B cell (primary cell): ENCODE results near the gene CHD9. TPM values are rescaled to one million over a fixed set of nuclear protein-coding genes. Genes with fewer than 3 reads are reported as not detected.

Source experiments
- ATAC-seq: fragments of 200-7000 bp; cut with Tn5 transposase; one replicate; pipeline ENCODE4 v1.10.0; 2021; ENCODE audit warnings: low read depth, mild to moderate bottlenecking, moderate number of reproducible peaks, moderate library complexity
- CTCF ChIA-PET: fragments of 350-600 bp; sonication (Branson Sonifier 250); formaldehyde crosslinking; loops from one replicate; lab custom pipeline; 2021; ENCODE audit warnings: antibody characterized with exemption, inconsistent platforms; lab: Charles Lee
- POLR2A ChIA-PET: fragments of 350-600 bp; sonication (Branson Sonifier 250); formaldehyde crosslinking; loops from one replicate; lab custom pipeline; 2021; ENCODE audit warnings: antibody characterized with exemption; lab: Charles Lee
- DNase-seq: peaks from one replicate; pipeline ENCODE4 v3.0.0; 2013
- H2AFZ ChIP-seq: 2 replicates; pipeline ENCODE4 v1.6.1; 2012; ENCODE audit warnings: mild to moderate bottlenecking, low read depth, low read length; ENCODE audit not compliant: insufficient read depth, poor library complexity, severe bottlenecking
- H3K27ac ChIP-seq, 2 donors: 1 replicate in 1 of 2; 2 replicates in 1 of 2; pipeline ENCODE4 v1.5.1; 2012 to 2013; ENCODE audit warnings: low read length in 2 of 2, mild to moderate bottlenecking in 2 of 2, moderate library complexity in 1 of 2
- H3K27me3 ChIP-seq, 4 experiments: fragments of 200-600 bp in 1 of 4; sonication (generic) in 1 of 4; replicated peaks in 1 of 4; 1 replicate in 2 of 4; 2 replicates in 2 of 4; pipeline versions ENCODE4 v1.6.1 to v1.7.0; 2013 to 2016; ENCODE audit warnings: low read length in 3 of 4, mild to moderate bottlenecking in 2 of 4, mixed read lengths in 1 of 4, moderate library complexity in 1 of 4; ENCODE audit not compliant: insufficient read depth in 4 of 4, control insufficient read depth in 3 of 4; ENCODE audit errors: control extremely low read depth in 1 of 4
- H3K36me3 ChIP-seq, 2 experiments: replicated peaks in 1 of 2; 1 replicate in 1 of 2; 2 replicates in 1 of 2; pipeline versions ENCODE4 v1.6.1 to v1.7.1; 2013; ENCODE audit warnings: low read length in 1 of 2; ENCODE audit not compliant: insufficient read depth in 2 of 2, control insufficient read depth in 1 of 2; ENCODE audit errors: control extremely low read depth in 1 of 2, extremely low read depth in 1 of 2
- H3K4me1 ChIP-seq, 2 donors: fragments of 200-600 bp in 1 of 2; sonication (generic) in 1 of 2; 1 replicate in 1 of 2; 2 replicates in 1 of 2; pipeline versions ENCODE4 v1.5.1 to v1.6.1; 2013 to 2017; ENCODE audit warnings: low read length in 2 of 2; ENCODE audit not compliant: control insufficient read depth in 2 of 2, insufficient read depth in 2 of 2
- H3K4me2 ChIP-seq: replicated peaks from 2 replicates; pipeline ENCODE3; 2012; ENCODE audit warnings: mild to moderate bottlenecking, low read depth, low read length; ENCODE audit not compliant: poor library complexity, severe bottlenecking
- H3K4me3 ChIP-seq, 5 experiments: fragments of 200-600 bp in 1 of 5; sonication (generic) in 1 of 5; 1 replicate in 3 of 5; 2 replicates in 2 of 5; pipeline versions ENCODE4 v1.5.1 to v1.7.0; 2011 to 2016; ENCODE audit warnings: low read length in 4 of 5, mild to moderate bottlenecking in 4 of 5, low read depth in 2 of 5, control low read depth in 1 of 5, moderate library complexity in 1 of 5; ENCODE audit not compliant: insufficient read depth in 1 of 5; ENCODE audit errors: control extremely low read depth in 1 of 5, extremely low read depth in 1 of 5
- H3K79me2 ChIP-seq: fragments of 200-600 bp; sonication (generic); one replicate; pipeline ENCODE4 v1.6.0; 2016; ENCODE audit warnings: low read length; ENCODE audit not compliant: control insufficient read depth, insufficient read depth
- H3K9ac ChIP-seq: fragments of 200-600 bp; sonication (generic); 2 replicates; pipeline ENCODE4 v1.6.1; 2017; ENCODE audit warnings: mild to moderate bottlenecking, low read length, moderate library complexity
- H3K9me3 ChIP-seq, 3 donors: one replicate each; pipeline versions ENCODE4 v1.6.1 to v1.7.1; 2013; ENCODE audit warnings: low read length in 2 of 3; ENCODE audit not compliant: control insufficient read depth in 2 of 3, insufficient read depth in 1 of 3; ENCODE audit errors: control extremely low read depth in 1 of 3
- H4K20me1 ChIP-seq: 2 replicates; pipeline ENCODE4 v1.6.0; 2012; ENCODE audit warnings: mild to moderate bottlenecking, low read length; ENCODE audit not compliant: insufficient read depth, control insufficient read depth, poor library complexity, severe bottlenecking
- H3K27ac Mint-ChIP-seq: one replicate; pipeline ENCODE4 v1.8.0; 2021; ENCODE audit warnings: mixed read lengths
- H3K27me3 Mint-ChIP-seq: one replicate; pipeline ENCODE4 v1.8.0; 2021; ENCODE audit warnings: mixed read lengths
- H3K4me1 Mint-ChIP-seq: one replicate; pipeline ENCODE4 v1.8.0; 2021; ENCODE audit warnings: mixed read lengths
- H3K4me3 Mint-ChIP-seq: one replicate; pipeline ENCODE4 v1.8.0; 2021; ENCODE audit warnings: mixed read lengths
- H3K9me3 Mint-ChIP-seq: one replicate; pipeline ENCODE4 v1.8.0; 2022; ENCODE audit warnings: mixed read lengths; ENCODE audit not compliant: insufficient read depth
- EZH2 ChIP-seq: IDR thresholded peaks from 2 replicates; pipeline ENCODE4 v1.6.1; 2012; ENCODE audit warnings: borderline replicate concordance, low read depth, mild to moderate bottlenecking, moderate library complexity, low read length; ENCODE audit not compliant: insufficient read depth, poor library complexity, severe bottlenecking
- WGBS: methylation state at CpG from one replicate; pipeline ENCODE4 v1.1.5; 2013; ENCODE audit warnings: missing lambda C conversion rate; ENCODE audit not compliant: insufficient coverage; 5-methylcytosine and 5-hydroxymethylcytosine counted together
- intact Hi-C: fragments of 100-400 bp; cut with micrococcal nuclease; formaldehyde crosslinking; loops from one replicate; pipeline ENCODE4 v1.10.0; 2022
- polyA plus RNA-seq: library from polyadenylated mRNA; depleted of rRNA; stranded (reverse); fragments of >200 nt; gene quantifications from 2 replicates; pipeline ENCODE4 v1.2.3, GENCODE V29; 2012
- total RNA-seq, 2 donors: library from RNA; stranded (reverse); fragments of 120-200 nt in 1 of 2; gene quantifications; 1 replicate in 1 of 2; 2 replicates in 1 of 2; pipeline versions ENCODE4 v1.2.3 to v1.2.4, GENCODE V29; 2013 to 2022
- TF ChIP-seq, protein P1 (sequence below): fragments of 200-600 bp; IDR thresholded peaks from one replicate; pipeline ENCODE4 v1.8.0; 2022; ENCODE audit warnings: antibody characterized with exemption, mild to moderate bottlenecking

CHD9 gene
- total and polyA plus RNA-seq, 2 donors (not counting 1 experiment from before 2014, with no cell fraction given), result 12.2 to 102 TPM

- Histone ChIP-seq H3K9ac (no peak overlapping the region), H3K9me3 (no peaks in the 10 kb centered on the region)
Measured at GRCh38 chr16:53115047-53115446, 60.3 kb downstream of the CHD9 start.

DNA sequence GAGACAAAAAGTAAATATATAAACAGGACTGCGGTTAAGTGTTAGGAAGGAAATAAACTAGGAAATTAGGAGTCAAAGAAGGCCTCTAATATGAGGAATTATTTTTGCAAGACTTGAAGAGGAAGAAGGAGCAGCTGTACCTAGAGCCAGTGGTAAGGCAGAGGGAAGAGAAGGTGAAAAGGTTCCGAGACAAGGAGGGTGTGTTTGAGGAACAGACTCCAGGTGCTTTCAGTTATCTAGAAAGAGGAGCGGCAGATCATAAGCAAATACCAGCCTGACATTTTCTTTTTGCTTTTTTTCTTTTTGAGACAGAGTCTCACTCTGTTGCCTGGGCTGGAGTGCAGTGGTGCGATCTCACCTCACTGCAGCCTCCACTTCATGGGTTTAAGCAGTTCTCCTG is 61.0 kb downstream of the CHD9 start:
- Histone ChIP-seq H3K4me2 (no peak overlapping the region), H3K9ac (no peak overlapping the region), H3K79me2 (peaks cover 47% of the 10 kb centered on the region), H2AFZ (no peak overlapping the region), H3K27ac (no peak overlapping the region), H4K20me1 (no peaks in the 10 kb centered on the region), H3K4me3 (no peak overlapping the region), H3K4me1 (peaks cover 8 to 11% of the 10 kb centered on the region in 2 donors), H3K36me3 (no peaks in the 10 kb centered on the region), H3K27me3 (no peaks in the 10 kb centered on the region), H3K9me3 (no peaks in the 10 kb centered on the region)
- Mint-ChIP-seq H3K4me1 (peaks cover 19% of the 10 kb centered on the region), H3K27ac (peak overlapping the region; percentile 44), H3K27me3 (no peaks in the 10 kb centered on the region), H3K4me3 (no peak overlapping the region), H3K9me3 (no peaks in the 10 kb centered on the region)
- ATAC-seq, result no peak
- ChIA-PET POLR2A (no interaction called here), CTCF (no interaction called here)
- DNase-seq, result no peak
- no peak for TF ChIP-seq EZH2
- TF ChIP-seq, protein P1, sequence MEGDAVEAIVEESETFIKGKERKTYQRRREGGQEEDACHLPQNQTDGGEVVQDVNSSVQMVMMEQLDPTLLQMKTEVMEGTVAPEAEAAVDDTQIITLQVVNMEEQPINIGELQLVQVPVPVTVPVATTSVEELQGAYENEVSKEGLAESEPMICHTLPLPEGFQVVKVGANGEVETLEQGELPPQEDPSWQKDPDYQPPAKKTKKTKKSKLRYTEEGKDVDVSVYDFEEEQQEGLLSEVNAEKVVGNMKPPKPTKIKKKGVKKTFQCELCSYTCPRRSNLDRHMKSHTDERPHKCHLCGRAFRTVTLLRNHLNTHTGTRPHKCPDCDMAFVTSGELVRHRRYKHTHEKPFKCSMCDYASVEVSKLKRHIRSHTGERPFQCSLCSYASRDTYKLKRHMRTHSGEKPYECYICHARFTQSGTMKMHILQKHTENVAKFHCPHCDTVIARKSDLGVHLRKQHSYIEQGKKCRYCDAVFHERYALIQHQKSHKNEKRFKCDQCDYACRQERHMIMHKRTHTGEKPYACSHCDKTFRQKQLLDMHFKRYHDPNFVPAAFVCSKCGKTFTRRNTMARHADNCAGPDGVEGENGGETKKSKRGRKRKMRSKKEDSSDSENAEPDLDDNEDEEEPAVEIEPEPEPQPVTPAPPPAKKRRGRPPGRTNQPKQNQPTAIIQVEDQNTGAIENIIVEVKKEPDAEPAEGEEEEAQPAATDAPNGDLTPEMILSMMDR, result no peak
- WGBS, result 77% methylated on average over 4 of the region's 4 CpGs
- intact Hi-C loops, result no loop called here

More at GRCh38 chr16:53115047-53115446, 60.3 kb downstream of the CHD9 start:
- H3K79me2 ChIP-seq, result peaks cover 50% of the 10 kb centered on the region
- H3K4me1 ChIP-seq, result peaks cover 8 to 13% of the 10 kb centered on the region in 2 donors
- Mint-ChIP-seq H3K4me1 (peaks cover 21% of the 10 kb centered on the region), H3K4me3 (no peak overlapping the region), H3K27ac (no peak overlapping the region), H3K9me3 (no peaks in the 10 kb centered on the region), H3K27me3 (no peaks in the 10 kb centered on the region)
- no peaks in the 10 kb centered on the region for H3K36me3 ChIP-seq
- no peak overlapping the region for H3K4me2 ChIP-seq
- H3K27ac ChIP-seq, result no peak overlapping the region
- no peaks in the 10 kb centered on the region for H4K20me1 ChIP-seq
- no peaks in the 10 kb centered on the region for H3K27me3 ChIP-seq
- intact Hi-C loops, result no loop called here
- ATAC-seq (no peak), DNase-seq (no peak)
- TF ChIP-seq, protein P1, result no peak
- no peak for TF ChIP-seq EZH2
- H2AFZ ChIP-seq, result no peak overlapping the region
- ChIA-PET POLR2A (no interaction called here), CTCF (no interaction called here)
- WGBS, result no CpG with 5 or more reads among the region's 2 CpGs
- H3K4me3 ChIP-seq, result no peak overlapping the region
